GM18526 (cell line): Measurements from ENCODE around the gene MEDAG.

Experiments
- POLR2A ChIP-seq: IDR thresholded peaks from 3 replicates; pipeline ENCODE4 v1.6.1; 2011; ENCODE audit not compliant: insufficient read length; ENCODE audit errors: extremely low read depth

MEDAG gene

GRCh38 chr13:30870049-30870884 lies 35.8 kb upstream of the MEDAG start:
- no peak for TF ChIP-seq POLR2A

GRCh38 chr13:30870916-30871587 lies 35.0 kb upstream of the MEDAG start:
- TF ChIP-seq POLR2A: no peak

GRCh38 chr13:30871588-30872275 lies 34.3 kb upstream of the MEDAG start:
- no peak for TF ChIP-seq POLR2A

GRCh38 chr13:30872276-30872594 lies 33.8 kb upstream of the MEDAG start:
- TF ChIP-seq POLR2A: no peak

GRCh38 chr13:30872685-30873461 lies 33.2 kb upstream of the MEDAG start:
- no peak for TF ChIP-seq POLR2A

GRCh38 chr13:30873499-30873898 lies 32.6 kb upstream of the MEDAG start:
- TF ChIP-seq POLR2A: no peak

GRCh38 chr13:30874111-30874510 lies 32.0 kb upstream of the MEDAG start:
- TF ChIP-seq POLR2A: no peak

GRCh38 chr13:30874561-30874960 lies 31.5 kb upstream of the MEDAG start:
- no peak for TF ChIP-seq POLR2A

GRCh38 chr13:30877335-30877734 lies 28.7 kb upstream of the MEDAG start:
- TF ChIP-seq POLR2A: no peak

- no peak for TF ChIP-seq POLR2A
These were observed 25.8 kb upstream of the MEDAG start for GRCh38 chr13:30880151-30880855.

GRCh38 chr13:30880856-30881155 lies 25.3 kb upstream of the MEDAG start:
- no peak for TF ChIP-seq POLR2A

- no peak for TF ChIP-seq POLR2A
These were observed 24.9 kb upstream of the MEDAG start for GRCh38 chr13:30881191-30881651.

GRCh38 chr13:30882026-30882850 lies 23.8 kb upstream of the MEDAG start:
- no peak for TF ChIP-seq POLR2A
